ENCODE results near the gene APRT. TPM values are rescaled to one million over a fixed set of nuclear protein-coding genes. Genes with fewer than 3 reads are reported as not detected.

Gene APRT
- total and polyA plus RNA-seq, 9 of the 15 experiments (the other 6 are each of a cell fraction or from before 2014, with no cell fraction given), result 41.7 to 409 (median 146) TPM

GRCh38 chr16:88784074-88784855 is 27.5 kb downstream of the APRT start (continued):
- TF ChIP-seq ZNF24 (IDR thresholded peaks at IDR 0.05), result no peak
- peak; percentile 70 to 71 (median 70) for TF ChIP-seq CTCF (IDR thresholded peaks at IDR 0.05 in 2 of 3, conservative IDR thresholded peaks at IDR 0.05 in 1 of 3; ENCODE audit: insufficient read depth in 2 of 3, low read depth in 1 of 3, low read length in 3 of 3)
- no peak for TF ChIP-seq ZNF75A (CRISPR knock-in tag; IDR thresholded peaks at IDR 0.05)
- no peak for TF ChIP-seq CHD4 (IDR thresholded peaks at IDR 0.05; ENCODE audit: insufficient read depth, insufficient replicate concordance, low read depth, low read length, poor library complexity, severe bottlenecking)
- TF ChIP-seq ZNF431 (CRISPR knock-in tag; IDR thresholded peaks at IDR 0.05), result peak; percentile 64; the same call in 1 of the 2 replicates
- 0 out of 2 replicates have a peak, but pooled peaks have one; percentile 3 for TF ChIP-seq ATF4 (CRISPR knock-in tag; IDR thresholded peaks at IDR 0.05)
- no peak for TF ChIP-seq JUN (IDR thresholded peaks at IDR 0.05; ENCODE audit: borderline replicate concordance, low read depth, low read length)
- TF ChIP-seq JUN (CRISPR knock-in tag; IDR thresholded peaks at IDR 0.05; ENCODE audit: borderline replicate concordance), result no peak
- TF ChIP-seq THRA (IDR thresholded peaks at IDR 0.05), result no peak
- TF ChIP-seq ZKSCAN1 (IDR thresholded peaks at IDR 0.05; ENCODE audit: low read depth, low read length), result peak; percentile 79; the same call in 1 of the 2 replicates
- TF ChIP-seq GABPA (tag; conservative IDR thresholded peaks at IDR 0.05; ENCODE audit: low read depth), result peak; percentile 41; the same call in 1 of the 2 replicates
- no peak for TF ChIP-seq BCL6 (CRISPR knock-in tag; IDR thresholded peaks at IDR 0.05)
- TF ChIP-seq EZH2 (IDR thresholded peaks at IDR 0.05; ENCODE audit: borderline replicate concordance, low read depth, low read length), result no peak
- TF ChIP-seq CHCHD3 (CRISPR knock-in tag; IDR thresholded peaks at IDR 0.05), result no peak
- no peak for TF ChIP-seq U2AF1 (optimal IDR thresholded peaks at IDR 0.05; ENCODE audit: low read depth, low read length)
- no peak for TF ChIP-seq RFX5 (IDR thresholded peaks at IDR 0.05; ENCODE audit: low read depth, low read length)
- TF ChIP-seq MAFG (tag; conservative IDR thresholded peaks at IDR 0.05), result no peak
- TF ChIP-seq PREB (CRISPR knock-in tag; IDR thresholded peaks at IDR 0.05), result no peak
- no peak for TF ChIP-seq HEY1 (CRISPR knock-in tag; IDR thresholded peaks at IDR 0.05; ENCODE audit: borderline replicate concordance)
- no peak for TF ChIP-seq TFE3 (CRISPR knock-in tag; IDR thresholded peaks at IDR 0.05)
- TF ChIP-seq KDM4B (IDR thresholded peaks at IDR 0.05; ENCODE audit: borderline replicate concordance in 2 of 2, low read depth in 1 of 2), result peak in 1 of 2 experiments; percentile 23; a peak in 1 of 4 replicates
